ENCODE measurements around the gene BAMBI.

BAMBI gene

DNA sequence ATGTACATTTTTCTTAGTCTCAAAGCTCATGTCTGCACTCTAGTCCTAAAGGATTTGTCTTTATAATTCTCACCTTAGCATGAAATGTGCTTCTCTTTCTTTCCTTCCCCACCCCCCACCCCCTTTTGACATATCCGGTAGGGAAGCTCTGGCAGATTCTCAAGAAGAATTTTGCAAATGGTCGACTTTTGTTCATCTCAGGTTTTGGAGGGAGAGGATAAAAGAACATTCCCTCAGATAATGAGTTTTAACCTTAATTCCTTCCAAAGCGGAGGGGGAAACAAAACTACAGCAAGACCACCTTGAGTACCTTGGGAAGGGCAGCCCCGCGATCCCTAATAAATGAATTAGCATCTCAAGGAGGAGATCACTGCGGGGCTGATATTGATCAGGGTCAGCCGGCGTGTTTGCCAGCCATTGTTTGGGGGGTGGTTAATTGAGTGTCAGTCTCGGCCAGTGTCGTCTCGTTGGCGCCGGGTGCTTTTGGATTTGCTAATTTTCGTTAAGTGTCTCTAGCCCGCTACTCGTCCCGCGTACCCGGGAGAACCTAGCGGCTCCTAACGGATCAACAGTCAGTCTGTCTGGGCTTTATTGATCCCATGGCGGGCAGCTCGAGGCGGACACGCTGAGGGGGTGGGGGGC lies 874 bp upstream of the BAMBI start:
- DNase-seq (ENCODE audit: low spot score) = peak; percentile 36

DNA sequence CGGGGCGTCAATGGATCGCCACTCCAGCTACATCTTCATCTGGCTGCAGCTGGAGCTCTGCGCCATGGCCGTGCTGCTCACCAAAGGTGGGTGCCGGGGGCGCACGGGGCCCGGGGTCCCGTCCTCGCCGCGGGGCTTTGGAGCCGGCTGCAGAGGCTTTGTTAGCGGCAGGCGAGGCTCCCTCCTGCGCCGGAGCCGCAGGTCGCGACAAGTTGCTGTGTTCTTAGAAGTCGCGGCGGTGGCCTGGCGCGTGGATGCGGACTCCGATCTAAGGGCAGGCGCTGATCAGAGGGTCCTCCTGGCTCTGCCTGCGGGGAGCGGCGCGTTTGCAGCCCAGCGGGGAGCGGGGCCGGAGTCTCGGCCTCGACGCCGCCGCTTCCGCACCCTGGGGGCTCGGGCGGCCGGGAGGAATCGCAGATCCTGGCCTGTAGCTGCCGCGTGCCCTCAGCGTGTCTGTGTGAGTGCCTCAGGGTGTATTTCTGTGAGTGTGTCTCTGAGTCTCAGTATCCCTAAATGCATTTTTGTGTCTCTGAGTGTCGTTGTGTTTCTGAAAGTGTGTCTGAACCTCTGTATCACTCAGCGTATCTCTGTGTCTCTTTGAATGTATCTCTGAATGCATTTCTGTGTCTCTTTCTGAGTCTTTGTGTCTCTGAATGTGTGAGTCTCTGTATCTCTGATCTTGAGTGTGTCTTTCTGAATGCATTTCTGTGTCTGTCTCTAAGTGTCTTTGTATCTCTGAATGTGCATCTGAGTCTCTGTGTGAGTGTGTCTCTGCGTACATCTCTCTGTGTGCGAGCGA lies 766 bp downstream of the BAMBI start:
- peak; percentile 24 for DNase-seq (ENCODE audit: low spot score)

DNA sequence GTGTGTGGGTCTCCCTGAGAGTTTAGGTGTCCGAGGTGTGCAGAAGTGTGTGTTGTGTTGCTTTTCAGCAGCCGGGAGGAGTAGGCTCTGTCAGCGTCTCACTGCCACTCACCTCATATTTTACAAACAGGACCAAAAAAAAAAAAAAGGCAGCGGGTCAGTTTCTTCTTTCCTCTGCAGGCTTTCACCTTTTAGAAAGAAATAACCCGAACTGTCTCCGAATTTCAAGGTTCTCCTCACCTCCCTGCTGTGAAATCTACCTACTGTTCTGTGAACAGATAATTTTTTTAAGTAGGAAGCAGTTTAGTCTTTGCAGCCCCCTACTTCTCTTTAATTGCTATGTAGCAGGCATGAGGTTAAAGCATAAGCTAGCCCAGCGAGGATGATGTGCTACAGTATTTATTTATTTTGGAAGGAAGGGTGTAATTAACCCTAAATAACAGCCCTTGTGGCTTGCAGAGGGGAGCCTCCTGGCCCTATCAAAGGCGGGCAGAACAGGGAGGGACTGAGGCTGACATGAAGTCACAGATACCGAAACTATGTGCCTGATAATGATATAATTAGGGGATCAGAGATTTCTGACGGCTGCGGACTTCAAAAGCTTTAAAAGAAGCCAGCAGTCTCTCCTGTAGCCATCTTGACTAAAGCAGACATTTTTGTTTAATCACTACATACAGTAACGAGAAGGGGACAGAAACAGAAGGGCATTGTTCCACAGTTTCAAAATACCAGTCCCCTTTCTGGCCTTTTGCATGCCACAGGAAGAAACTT lies 1.6 kb downstream of the BAMBI start:
- no peak for DNase-seq (ENCODE audit: low spot score)

DNA sequence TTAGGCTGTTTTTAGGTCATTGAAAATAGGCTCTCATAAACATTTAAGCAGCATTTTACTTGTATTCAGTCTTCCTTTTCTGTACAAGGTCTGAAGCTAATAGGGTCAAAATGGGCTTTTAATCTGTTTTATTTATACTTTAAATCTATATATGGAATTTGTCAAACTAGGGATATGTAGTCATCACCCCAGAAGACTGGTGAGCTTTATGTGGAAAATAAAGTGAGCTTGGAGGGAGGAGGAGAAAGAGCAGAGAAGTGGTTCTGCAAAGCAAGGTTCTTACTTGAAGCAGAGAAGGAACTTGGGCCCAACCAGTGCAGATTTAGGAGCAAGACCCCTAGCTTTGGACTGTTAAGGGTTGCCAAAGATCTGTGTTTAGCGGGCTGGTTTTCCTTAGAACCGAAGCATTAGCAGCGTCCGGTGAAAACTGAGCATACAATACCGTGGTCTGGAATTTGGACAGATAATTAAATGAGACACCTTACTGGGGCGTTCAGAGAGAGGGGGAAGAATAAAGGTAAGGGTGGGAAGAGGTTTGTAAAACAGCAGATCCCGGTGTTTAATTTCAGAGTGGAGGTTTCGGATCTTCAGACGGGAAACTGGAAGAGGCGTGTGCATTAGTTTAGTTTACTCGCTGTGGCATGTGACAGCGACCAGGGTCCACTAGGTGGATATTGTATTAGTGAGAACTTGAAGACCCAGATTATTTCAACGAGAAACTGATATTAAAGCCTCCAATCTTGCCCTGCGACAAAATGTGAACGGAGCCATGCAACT lies 2.4 kb downstream of the BAMBI start:
- no peak for DNase-seq (ENCODE audit: low spot score)

DNA sequence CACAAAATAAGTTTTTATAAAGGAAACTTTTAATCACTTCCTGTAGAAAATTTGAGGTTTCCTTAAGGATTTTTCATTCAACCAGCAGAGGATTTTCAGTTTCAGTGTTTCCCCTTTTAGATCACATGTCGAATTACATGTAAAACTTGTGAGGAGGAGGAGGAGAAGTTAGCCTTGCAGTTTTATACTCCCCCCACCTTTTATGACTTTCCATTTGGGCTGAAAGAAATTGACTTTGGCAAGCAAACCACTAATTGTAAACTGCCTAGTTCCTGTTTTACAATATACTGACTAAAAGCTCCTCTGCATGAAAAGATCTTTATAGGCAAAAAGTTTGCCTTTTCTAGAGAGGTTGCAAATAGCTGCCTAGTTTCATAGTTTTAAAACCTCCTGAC lies 3.0 kb downstream of the BAMBI start:
- DNase-seq (ENCODE audit: low spot score) = no peak

DNA sequence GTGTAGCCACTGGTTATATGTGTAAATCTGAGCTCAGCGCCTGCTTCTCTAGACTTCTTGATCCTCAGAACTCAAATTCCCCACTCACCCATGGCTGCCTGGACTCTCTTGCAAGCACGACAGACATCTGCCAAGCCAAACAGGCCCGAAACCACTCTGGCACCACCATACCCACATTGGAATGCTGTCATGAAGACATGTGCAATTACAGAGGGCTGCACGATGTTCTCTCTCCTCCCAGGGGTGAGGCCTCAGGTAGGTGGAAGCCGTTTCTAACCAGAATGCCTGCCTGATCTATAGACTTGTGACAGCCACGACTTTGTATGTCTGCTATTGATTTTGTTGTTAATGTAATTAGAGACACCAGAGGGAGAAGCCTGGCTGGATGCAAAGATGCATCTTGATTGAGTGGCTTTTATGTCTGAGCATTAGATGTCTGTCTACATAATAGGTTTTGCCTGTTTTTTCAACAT lies 4.0 kb downstream of the BAMBI start:
- no peak for DNase-seq (ENCODE audit: low spot score)

DNA sequence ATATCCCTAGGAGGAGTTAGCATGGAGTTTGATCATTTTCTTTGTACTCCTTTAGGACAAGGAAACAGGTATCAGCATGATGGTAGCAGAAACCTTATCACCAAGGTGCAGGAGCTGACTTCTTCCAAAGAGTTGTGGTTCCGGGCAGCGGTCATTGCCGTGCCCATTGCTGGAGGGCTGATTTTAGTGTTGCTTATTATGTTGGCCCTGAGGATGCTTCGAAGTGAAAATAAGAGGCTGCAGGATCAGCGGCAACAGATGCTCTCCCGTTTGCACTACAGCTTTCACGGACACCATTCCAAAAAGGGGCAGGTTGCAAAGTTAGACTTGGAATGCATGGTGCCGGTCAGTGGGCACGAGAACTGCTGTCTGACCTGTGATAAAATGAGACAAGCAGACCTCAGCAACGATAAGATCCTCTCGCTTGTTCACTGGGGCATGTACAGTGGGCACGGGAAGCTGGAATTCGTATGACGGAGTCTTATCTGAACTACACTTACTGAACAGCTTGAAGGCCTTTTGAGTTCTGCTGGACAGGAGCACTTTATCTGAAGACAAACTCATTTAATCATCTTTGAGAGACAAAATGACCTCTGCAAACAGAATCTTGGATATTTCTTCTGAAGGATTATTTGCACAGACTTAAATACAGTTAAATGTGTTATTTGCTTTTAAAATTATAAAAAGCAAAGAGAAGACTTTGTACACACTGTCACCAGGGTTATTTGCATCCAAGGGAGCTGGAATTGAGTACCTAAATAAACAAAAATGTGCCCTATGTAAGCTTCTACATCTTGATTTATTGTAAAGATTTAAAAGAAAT lies 4.8 kb downstream of the BAMBI start:
- no peak for DNase-seq (ENCODE audit: low spot score)

DNA sequence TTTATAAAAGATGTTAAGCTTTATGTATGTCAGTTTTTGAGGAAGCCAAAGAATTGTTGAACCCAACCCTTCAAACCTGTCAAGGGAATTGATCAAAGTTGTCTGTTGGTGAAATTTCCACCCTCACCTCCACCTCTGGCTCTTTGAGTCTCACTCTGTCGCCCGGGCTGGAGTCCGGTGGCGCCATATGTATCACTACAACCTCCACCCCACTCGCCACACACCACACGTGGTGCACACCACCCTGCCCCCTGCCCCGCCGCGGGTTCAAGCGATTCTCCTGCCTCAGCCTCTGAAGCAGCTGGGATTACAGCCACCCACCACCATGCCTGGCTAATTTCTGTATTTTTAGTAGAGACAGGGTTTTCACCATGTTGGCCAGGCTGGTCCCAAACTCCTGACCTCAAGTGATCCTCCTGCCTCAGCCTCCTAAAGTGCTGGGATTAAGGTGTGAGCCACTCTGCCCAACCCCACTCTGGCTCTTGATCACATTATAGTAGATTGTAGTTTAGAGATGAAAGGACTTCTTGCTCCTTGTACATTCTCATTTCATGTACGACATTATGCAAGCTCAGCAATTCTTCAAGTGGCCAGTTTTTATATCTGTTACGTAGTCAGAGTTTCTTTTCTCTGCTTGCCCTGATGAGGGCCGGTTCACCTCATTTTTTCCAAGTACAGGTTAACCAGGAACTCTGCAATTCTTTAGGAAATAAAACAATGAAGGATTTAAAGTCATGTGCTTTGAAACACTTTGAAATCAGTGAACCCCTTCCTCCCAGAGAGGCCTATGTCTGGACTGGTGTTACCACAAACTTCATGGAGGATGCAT lies 7.0 kb downstream of the BAMBI start:
- no peak for DNase-seq (ENCODE audit: low spot score)

DNA sequence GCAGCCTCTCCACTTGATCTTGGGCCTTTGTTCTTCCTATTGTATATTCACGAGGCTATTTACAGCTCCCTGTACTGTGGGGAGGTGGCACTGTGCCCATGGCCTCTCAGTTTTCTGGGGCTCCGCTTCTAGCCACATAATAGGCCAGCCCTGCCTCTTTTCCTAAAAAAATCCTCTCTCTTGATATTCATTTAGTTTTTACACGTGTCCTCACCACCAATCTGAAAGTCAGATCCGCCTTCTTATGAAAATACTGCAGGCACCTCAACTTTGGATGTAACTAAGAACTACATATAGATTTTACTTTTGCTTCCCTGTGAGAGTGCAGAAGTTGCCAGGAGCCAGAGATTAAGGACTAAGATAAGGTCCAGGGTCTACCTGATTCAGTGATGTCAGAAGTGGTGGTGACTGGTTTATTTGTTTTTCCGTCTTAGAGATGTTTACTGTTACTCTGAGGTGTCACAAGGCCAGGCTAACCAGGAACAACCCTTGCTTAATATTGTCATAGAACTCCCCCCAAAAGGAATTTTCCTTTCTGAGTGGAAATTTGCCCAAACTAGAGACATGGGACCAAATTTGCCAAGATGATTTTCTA lies 7.8 kb downstream of the BAMBI start:
- no peak for DNase-seq (ENCODE audit: low spot score)

DNA sequence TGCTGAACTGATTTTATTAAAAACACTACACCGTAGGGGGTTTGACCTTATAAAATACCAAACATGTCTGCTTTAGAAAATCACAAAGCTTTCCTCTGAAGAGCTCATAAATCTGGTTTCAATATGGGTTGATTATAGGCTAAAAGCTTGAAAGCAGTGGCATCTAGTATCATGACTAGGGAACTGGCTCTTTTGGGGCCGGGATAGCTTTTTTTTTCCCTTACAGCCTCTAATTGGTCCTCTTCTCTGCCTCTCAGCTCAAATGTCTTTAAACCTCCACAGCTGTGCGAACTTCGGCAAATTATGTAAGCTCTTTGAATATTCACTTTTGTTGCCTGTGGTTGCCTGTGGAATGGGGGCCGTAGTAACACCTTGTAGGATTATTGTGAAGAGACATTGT lies 8.4 kb downstream of the BAMBI start:
- no peak for DNase-seq (ENCODE audit: low spot score)

DNA sequence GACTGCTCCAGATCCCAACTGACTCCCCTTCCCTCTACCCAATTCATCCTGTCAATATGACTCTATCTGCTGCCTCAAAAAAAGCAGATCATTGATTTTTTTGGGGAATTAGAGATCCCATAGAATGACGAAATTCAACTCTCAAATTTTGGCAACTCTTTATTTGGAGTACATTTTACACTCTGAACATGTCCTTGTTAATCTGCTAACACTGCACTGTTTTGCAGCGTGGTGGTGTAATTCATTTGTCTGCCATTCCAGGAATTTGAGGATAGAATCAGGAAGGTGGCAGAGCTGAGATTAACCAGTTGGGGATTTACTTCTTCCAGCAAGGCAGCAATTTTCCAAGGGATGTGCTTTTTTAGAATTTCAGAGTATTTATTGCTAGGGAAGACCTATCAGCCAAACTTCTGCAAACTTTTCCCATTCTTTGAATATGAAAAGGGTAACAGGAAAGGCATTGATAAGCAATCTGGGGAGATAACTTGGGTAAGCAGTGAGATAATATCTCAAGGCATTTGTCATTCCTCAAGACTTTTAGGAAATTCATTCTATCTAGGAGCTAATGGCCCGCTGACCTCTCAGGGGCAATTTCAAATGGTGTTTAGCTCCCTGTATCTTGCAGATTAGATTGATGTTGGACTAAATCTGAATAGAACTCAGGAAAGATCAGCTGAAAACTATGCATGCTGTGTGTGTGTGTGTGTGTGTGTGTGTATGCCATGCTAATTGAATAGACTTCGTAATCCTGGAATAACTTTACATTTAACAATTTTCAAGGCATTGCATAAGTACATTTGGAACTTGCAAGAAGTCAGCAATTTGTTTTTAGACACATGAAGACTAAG lies 9.7 kb downstream of the BAMBI start:
- DNase-seq (ENCODE audit: low spot score) = no peak

DNA sequence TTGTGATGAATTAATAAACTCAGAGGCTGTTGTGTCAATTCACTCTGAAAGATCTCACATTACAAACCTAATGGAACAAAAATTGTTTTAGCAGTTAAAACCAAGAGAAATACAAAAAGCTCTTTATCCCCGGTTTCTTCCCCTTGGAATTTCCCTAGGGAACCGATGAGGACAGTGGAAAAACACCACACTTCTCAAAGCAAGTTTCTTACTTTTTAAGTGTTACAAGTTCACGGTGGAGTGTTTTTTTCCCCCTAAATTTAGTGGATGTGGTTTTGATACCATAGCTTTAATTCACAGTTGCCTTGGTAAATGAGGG lies 10.3 kb downstream of the BAMBI start:
- no peak for DNase-seq (ENCODE audit: low spot score)

DNA sequence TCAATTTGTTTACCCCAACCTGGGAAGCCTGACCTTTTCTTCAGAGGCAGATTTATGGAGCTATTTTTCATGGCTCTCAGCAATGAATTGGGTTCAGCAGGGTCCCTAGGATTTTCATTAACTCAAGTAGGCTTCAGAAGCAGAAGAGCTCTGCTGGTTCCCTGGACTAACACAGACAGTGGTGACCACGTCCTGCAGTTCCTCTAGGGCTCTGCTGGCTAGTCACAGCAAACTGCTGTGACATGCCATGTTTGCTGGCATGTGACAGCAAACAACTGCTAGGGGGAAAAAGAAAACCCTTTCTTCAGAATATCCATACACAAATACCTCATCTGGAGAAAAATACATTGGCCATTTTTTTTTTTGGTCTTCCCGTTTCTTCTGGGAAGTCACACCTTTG lies 13.2 kb downstream of the BAMBI start:
- no peak for DNase-seq (ENCODE audit: low spot score)

DNA sequence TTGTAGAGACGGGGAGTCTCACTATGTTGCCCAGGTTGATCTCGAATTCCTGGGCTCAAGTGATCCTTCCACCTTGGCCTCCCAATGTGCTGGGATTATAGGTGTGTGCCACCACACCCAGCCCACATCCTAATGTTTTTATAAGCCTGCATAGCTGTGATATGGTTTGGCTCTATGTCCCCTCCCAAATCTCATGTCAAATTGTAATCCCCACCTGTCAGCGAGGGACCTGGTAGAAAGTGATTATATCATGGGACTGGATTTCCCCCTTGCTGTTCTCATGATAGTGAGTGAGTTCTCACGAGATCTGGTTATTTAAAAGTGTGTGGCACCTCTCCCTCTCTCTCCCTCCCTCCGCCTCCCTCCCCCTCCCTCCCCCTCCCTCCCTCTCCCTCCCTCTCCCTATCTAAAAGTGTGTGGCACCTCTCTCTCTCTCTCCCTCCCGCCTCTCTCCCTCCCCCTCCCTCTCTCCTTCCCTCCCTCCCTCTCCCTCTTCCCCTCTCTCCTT lies 13.9 kb downstream of the BAMBI start:
- no peak for DNase-seq (ENCODE audit: low spot score)

DNA sequence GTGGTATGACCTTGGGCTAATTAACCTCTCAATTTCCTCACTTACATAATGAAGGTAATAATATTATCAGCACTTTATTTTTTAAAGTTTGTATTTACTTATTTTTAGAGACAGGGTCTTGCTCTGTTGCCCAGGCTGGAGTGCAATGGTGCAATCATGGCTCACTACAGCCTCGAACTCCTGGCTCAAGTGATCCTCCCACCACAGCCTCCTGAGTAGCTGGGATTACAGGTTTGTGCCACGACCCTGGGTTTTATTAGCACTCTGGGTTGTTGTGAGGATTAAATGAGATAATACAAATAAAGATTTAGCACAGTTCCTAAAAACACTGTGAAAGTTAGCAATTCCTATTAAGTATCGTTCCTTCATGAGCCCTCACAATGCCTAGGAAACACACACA lies 14.7 kb downstream of the BAMBI start:
- no peak for DNase-seq (ENCODE audit: low spot score)

DNA sequence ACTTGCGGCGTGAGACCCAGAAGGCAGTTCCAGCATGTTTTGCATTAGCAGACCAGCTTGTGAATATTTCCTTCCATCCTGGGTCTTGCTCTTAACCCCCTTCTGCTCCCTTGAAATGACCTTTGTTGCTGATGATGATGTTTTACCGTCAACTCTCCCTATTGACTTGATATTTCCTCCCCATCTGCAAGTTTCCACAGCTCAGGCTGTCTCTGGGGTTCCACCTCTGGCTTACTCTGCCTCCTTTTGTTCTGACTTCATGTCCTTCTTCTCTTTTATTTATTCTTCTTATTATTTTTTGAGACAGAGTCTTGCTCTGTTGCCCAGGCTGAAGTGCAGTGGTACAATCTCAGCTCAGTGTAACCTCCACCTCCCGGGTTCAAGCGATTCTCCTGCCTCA lies 17.2 kb downstream of the BAMBI start:
- no peak for DNase-seq (ENCODE audit: low spot score)

DNA sequence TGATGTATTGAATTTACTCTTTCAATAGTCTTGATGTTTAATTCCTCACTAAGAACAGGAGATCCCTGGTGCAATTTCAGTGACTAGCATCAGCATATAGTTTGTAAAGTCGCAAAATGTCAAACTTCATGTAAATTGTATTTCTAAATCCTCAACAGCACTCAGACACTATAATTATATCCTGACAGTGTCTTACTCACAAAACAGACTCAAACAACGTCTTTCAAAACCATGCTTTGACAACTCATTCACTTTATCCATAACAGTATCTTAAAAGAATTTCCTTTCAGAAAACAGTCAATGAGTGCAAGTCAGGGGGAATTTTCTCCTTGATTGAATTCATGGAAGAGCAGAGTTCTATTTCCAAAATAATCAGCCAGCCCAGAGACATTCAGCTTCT lies 20.8 kb downstream of the BAMBI start:
- no peak for DNase-seq (ENCODE audit: low spot score)

DNA sequence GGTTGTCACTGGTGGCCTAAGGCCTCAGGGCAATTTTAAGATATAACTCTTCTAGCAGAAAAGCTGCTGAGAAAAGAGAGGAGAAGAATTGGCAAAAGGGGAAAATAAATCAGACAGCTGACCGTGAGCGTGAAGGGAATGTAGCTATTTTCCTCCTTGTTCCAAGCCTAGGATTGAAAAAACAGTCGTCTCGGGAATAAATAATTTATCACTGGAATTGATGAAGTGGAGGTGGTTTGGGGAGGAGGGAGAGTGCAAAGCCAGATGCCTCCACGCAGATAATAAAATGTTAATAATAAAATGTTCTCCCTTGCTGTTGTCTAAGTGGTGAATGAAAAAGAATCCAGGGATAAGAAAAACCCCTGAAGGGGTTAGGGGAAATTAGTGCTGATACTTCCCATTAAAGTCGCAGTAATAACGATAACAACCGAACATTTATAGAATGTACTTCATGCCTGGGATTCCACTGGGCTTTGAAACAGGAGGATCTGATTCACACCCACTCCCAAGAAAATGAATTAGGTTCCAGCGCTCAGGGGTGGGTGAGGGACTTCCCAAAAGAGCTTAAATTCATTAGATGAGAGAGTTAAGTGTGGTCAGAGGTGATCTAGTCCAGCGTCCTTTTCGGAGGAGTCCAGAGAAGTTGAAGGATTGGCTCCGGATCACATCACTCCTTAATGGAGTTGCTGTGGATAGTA lies 27.3 kb downstream of the BAMBI start:
- DNase-seq (ENCODE audit: low spot score) = no peak
